GM12875 (cell line): ENCODE results near the gene FKBP10.

Source experiments
- H3K4me3 ChIP-seq: one replicate; pipeline ENCODE4 v1.5.1; 2011; ENCODE audit warnings: low read depth, low read length, control low read depth
- CTCF ChIP-seq: IDR thresholded peaks from 2 replicates; pipeline ENCODE4 v1.5.1; 2011; ENCODE audit warnings: low read depth, mild to moderate bottlenecking, control low read depth, inconsistent platforms, low read length, moderate library complexity, borderline replicate concordance; ENCODE audit not compliant: insufficient read depth

The FKBP10 gene

GRCh38 chr17:41794540-41794975 is 18.2 kb upstream of the FKBP10 start:
- no peak overlapping the region for H3K4me3 ChIP-seq
- no peak for TF ChIP-seq CTCF

GRCh38 chr17:41796121-41796895 is 16.5 kb upstream of the FKBP10 start:
- no peak overlapping the region for H3K4me3 ChIP-seq
- TF ChIP-seq CTCF: no peak

- H3K4me3 ChIP-seq: no peak overlapping the region
- TF ChIP-seq CTCF: no peak
These were observed 15.4 kb upstream of the FKBP10 start for GRCh38 chr17:41797377-41797776.

GRCh38 chr17:41799366-41799765 is 13.4 kb upstream of the FKBP10 start:
- H3K4me3 ChIP-seq: no peak overlapping the region
- TF ChIP-seq CTCF: no peak

- H3K4me3 ChIP-seq: no peak overlapping the region
- TF ChIP-seq CTCF: no peak
These were observed 12.0 kb upstream of the FKBP10 start for GRCh38 chr17:41800601-41801373.

GRCh38 chr17:41801374-41802271 is 11.2 kb upstream of the FKBP10 start:
- peak; percentile 91 for TF ChIP-seq CTCF
- H3K4me3 ChIP-seq: no peak overlapping the region
